GM23338 (cell line): Measurements from ENCODE around the gene MLX. TPM values are rescaled to one million over a fixed set of nuclear protein-coding genes. Genes with fewer than 3 reads are reported as not detected.

ENCODE experiments used
- ATAC-seq: fragments of 200-7000 bp; cut with Tn5 transposase; 3 replicates; pipeline ENCODE4 v1.9.1; 2020
- DNase-seq: peaks from one replicate; pipeline ENCODE4 v3.0.0-alpha.2; 2015; ENCODE audit warnings: low spot score
- H2AFZ ChIP-seq: fragments of 200-600 bp; sonication (generic); 2 replicates; pipeline ENCODE4 v1.8.0; 2016; ENCODE audit warnings: antibody characterized with exemption, mild to moderate bottlenecking, moderate library complexity
- H3F3A ChIP-seq: fragments of 200-600 bp; sonication (generic); replicated peaks from 2 replicates; pipeline ENCODE4 v1.8.0; 2017; ENCODE audit warnings: antibody characterized with exemption, mixed run types, low read depth
- H3K27ac ChIP-seq: fragments of 200-600 bp; sonication (generic); 2 replicates; pipeline ENCODE4 v1.6.1; 2016; ENCODE audit warnings: low read depth
- H3K27me3 ChIP-seq: fragments of 200-600 bp; sonication (generic); 2 replicates; pipeline ENCODE4 v1.8.0; 2016; ENCODE audit warnings: mild to moderate bottlenecking, mixed run types, moderate library complexity; ENCODE audit not compliant: insufficient read depth
- H3K36me3 ChIP-seq: fragments of 200-600 bp; sonication (generic); 2 replicates; pipeline ENCODE4 v1.8.0; 2016; ENCODE audit warnings: mild to moderate bottlenecking; ENCODE audit not compliant: insufficient read depth
- H3K4me1 ChIP-seq: fragments of 200-600 bp; sonication (generic); 2 replicates; pipeline ENCODE4 v1.8.0; 2016; ENCODE audit warnings: mild to moderate bottlenecking, moderate library complexity; ENCODE audit not compliant: insufficient read depth
- H3K4me2 ChIP-seq: fragments of 200-600 bp; sonication (generic); 2 replicates; pipeline ENCODE4 v1.7.1; 2017; ENCODE audit warnings: mixed run types
- H3K4me3 ChIP-seq: fragments of 200-600 bp; sonication (generic); 2 replicates; pipeline ENCODE4 v1.6.1; 2016; ENCODE audit warnings: mixed run types
- H3K79me2 ChIP-seq: fragments of 200-600 bp; sonication (generic); replicated peaks from 2 replicates; pipeline ENCODE4 v1.8.0; 2017; ENCODE audit warnings: mild to moderate bottlenecking; ENCODE audit not compliant: insufficient read depth
- H3K9me2 ChIP-seq: fragments of 200-600 bp; sonication (generic); 2 replicates; pipeline ENCODE4 v1.8.0; 2017; ENCODE audit not compliant: insufficient read depth
- H4K20me1 ChIP-seq: fragments of 200-600 bp; sonication (generic); replicated peaks from 2 replicates; pipeline ENCODE4 v1.8.0; 2017; ENCODE audit warnings: mild to moderate bottlenecking; ENCODE audit not compliant: insufficient read depth
- H3K27ac Mint-ChIP-seq: 2 replicates; pipeline ENCODE4 v1.8.0; 2020; ENCODE audit warnings: inconsistent platforms, mild to moderate bottlenecking, moderate library complexity, mixed read lengths
- H3K27me3 Mint-ChIP-seq: 3 replicates; pipeline ENCODE4 v1.8.0; 2022; ENCODE audit warnings: low read depth, mild to moderate bottlenecking, moderate library complexity, mixed read lengths, inconsistent platforms; ENCODE audit not compliant: insufficient read depth, poor library complexity
- H3K36me3 Mint-ChIP-seq: 3 replicates; pipeline ENCODE4 v1.8.0; 2021; ENCODE audit warnings: low read depth, mild to moderate bottlenecking, inconsistent platforms, moderate library complexity, mixed read lengths
- H3K4me1 Mint-ChIP-seq: 3 replicates; pipeline ENCODE4 v1.8.0; 2020; ENCODE audit warnings: mild to moderate bottlenecking, inconsistent platforms, mixed read lengths
- H3K4me3 Mint-ChIP-seq: 3 replicates; pipeline ENCODE4 v1.8.0; 2021; ENCODE audit warnings: moderate library complexity, mild to moderate bottlenecking, inconsistent platforms, mixed read lengths
- H3K9me3 Mint-ChIP-seq: 3 replicates; pipeline ENCODE4 v1.8.0; 2020; ENCODE audit warnings: moderate library complexity, mild to moderate bottlenecking, inconsistent platforms, mixed read lengths
- CREB1 ChIP-seq: fragments of 250-450 bp; sonication (Bioruptor Pico); IDR thresholded peaks from 2 replicates; pipeline ENCODE4 v1.5.0; 2020; ENCODE audit warnings: low read depth, mild to moderate bottlenecking, moderate library complexity
- CTCF ChIP-seq, 2 experiments: fragments of 200-600 bp in 1 of 2; sonication (generic) in 1 of 2; conservative IDR thresholded peaks; 2 replicates each; pipeline versions ENCODE4 v1.5.1 to v1.6.1; 2016 to 2017; ENCODE audit warnings: antibody characterized with exemption in 2 of 2, low read depth in 2 of 2, mild to moderate bottlenecking in 2 of 2, moderate library complexity in 1 of 2
- ETS1 ChIP-seq: IDR thresholded peaks from 2 replicates; pipeline ENCODE4 v1.6.1; 2016; ENCODE audit warnings: antibody characterized with exemption
- EZH2 ChIP-seq: fragments of 200-600 bp; sonication (generic); IDR thresholded peaks from one replicate; pipeline ENCODE4 v1.8.0; 2017; ENCODE audit warnings: antibody characterized with exemption, mild to moderate bottlenecking, low read depth; ENCODE audit not compliant: unreplicated experiment
- EZH2phosphoT487 ChIP-seq: fragments of 200-600 bp; sonication (generic); IDR thresholded peaks from one replicate; pipeline ENCODE4 v1.8.1; 2018; ENCODE audit warnings: antibody characterized with exemption; ENCODE audit not compliant: unreplicated experiment
- JUNB ChIP-seq: IDR thresholded peaks from one replicate; pipeline ENCODE4 v1.6.1; 2016; ENCODE audit warnings: antibody characterized with exemption; ENCODE audit not compliant: unreplicated experiment
- NANOG ChIP-seq: IDR thresholded peaks from 2 replicates; pipeline ENCODE4 v1.6.1; 2016; ENCODE audit warnings: antibody characterized with exemption, borderline replicate concordance
- POLR2AphosphoS5 ChIP-seq: IDR thresholded peaks from 2 replicates; pipeline ENCODE4 v1.6.1; 2016; ENCODE audit warnings: antibody characterized with exemption, low read depth
- REST ChIP-seq: IDR thresholded peaks from one replicate; pipeline ENCODE4 v1.6.1; 2018; ENCODE audit warnings: antibody characterized with exemption; ENCODE audit not compliant: unreplicated experiment
- STAT1 ChIP-seq: IDR thresholded peaks from one replicate; pipeline ENCODE4 v1.6.1; 2016; ENCODE audit warnings: antibody characterized with exemption; ENCODE audit not compliant: unreplicated experiment
- ZNF114 ChIP-seq: fragments of 250-450 bp; sonication (Bioruptor Pico); IDR thresholded peaks from 2 replicates; pipeline ENCODE4 v1.5.0; 2020; ENCODE audit warnings: mild to moderate bottlenecking, moderate library complexity
- ZNF331 ChIP-seq: fragments of 250-450 bp; sonication (Bioruptor Pico); IDR thresholded peaks from 2 replicates; pipeline ENCODE4 v1.5.0; 2020; ENCODE audit warnings: low read depth, mild to moderate bottlenecking, moderate library complexity
- ZNF462 ChIP-seq: fragments of 250-450 bp; sonication (Bioruptor Pico); IDR thresholded peaks from 2 replicates; pipeline ENCODE4 v1.5.0; 2020; ENCODE audit warnings: mild to moderate bottlenecking, moderate library complexity
- polyA plus RNA-seq: library from polyadenylated mRNA; unstranded; fragments of >200 nt; fragmentation: Nextera tagmentation; extraction: Ambion mirVana; gene quantifications from 2 replicates; pipeline ENCODE4 v1.2.1, GENCODE V29; 2016
- total RNA-seq: library from RNA; depleted of rRNA; stranded (reverse); fragments of >200 nt; shearing (Covaris generic); gene quantifications from 2 replicates; pipeline ENCODE4 v1.2.3, GENCODE V29; 2014

The MLX gene
- total and polyA plus RNA-seq, 2 experiments from 2014 or later = 33.2 to 34.1 TPM

- no peaks in the 10 kb centered on the region; the same call in 2 of the 3 replicates for H3K9me3 Mint-ChIP-seq
- H3K4me1 Mint-ChIP-seq = no peaks in the 10 kb centered on the region; the same call in none of the 3 replicates
- Histone ChIP-seq H3K27me3 (peaks cover 31% of the 10 kb centered on the region), H4K20me1 (no peaks in the 10 kb centered on the region), H3K4me2 (no peak overlapping the region), H3F3A (peaks cover 6% of the 10 kb centered on the region; the same call in 1 of the 2 replicates), H3K36me3 (no peaks in the 10 kb centered on the region), H3K9me2 (no peaks in the 10 kb centered on the region), H3K79me2 (no peaks in the 10 kb centered on the region), H2AFZ (no peak overlapping the region), H3K4me3 (no peak overlapping the region), H3K27ac (no peak overlapping the region), H3K4me1 (no peaks in the 10 kb centered on the region)
- H3K4me3 Mint-ChIP-seq = no peak overlapping the region
- peaks cover 19% of the 10 kb centered on the region for H3K27me3 Mint-ChIP-seq
- H3K36me3 Mint-ChIP-seq = no peaks in the 10 kb centered on the region
- ATAC-seq = no peak
- no peak for DNase-seq
- no peak overlapping the region for H3K27ac Mint-ChIP-seq
- TF ChIP-seq NANOG = no peak
- no peak for TF ChIP-seq CREB1
- no peak for TF ChIP-seq ZNF462 (CRISPR knock-in tag)
- no peak for TF ChIP-seq CTCF (conservative IDR thresholded peaks at IDR 0.05; ENCODE audit: low read depth in 2 of 2)
- no peak for TF ChIP-seq STAT1
- no peak for TF ChIP-seq EZH2
- TF ChIP-seq EZH2phosphoT487 = no peak
- no peak for TF ChIP-seq ZNF114 (CRISPR knock-in tag)
- TF ChIP-seq POLR2AphosphoS5 = no peak
- no peak for TF ChIP-seq ZNF331 (CRISPR knock-in tag)
- TF ChIP-seq REST = no peak
- no peak for TF ChIP-seq JUNB
- no peak for TF ChIP-seq ETS1
Measured at GRCh38 chr17:42529061-42529460, 37.8 kb upstream of the MLX start.
